GM23338 (cell line): ENCODE data around the gene PIKFYVE. TPM values are rescaled to one million over a fixed set of nuclear protein-coding genes. Genes with fewer than 3 reads are reported as not detected.
A peak's percentile ranks its signal among the peaks of the same experiment; 100 is the strongest.

Experiments used
- ATAC-seq: fragments of 200-7000 bp; cut with Tn5 transposase; 3 replicates; pipeline ENCODE4 v1.9.1; 2020
- DNase-seq: peaks from one replicate; pipeline ENCODE4 v3.0.0-alpha.2; 2015; ENCODE audit warnings: low spot score
- H2AFZ ChIP-seq: fragments of 200-600 bp; sonication (generic); 2 replicates; pipeline ENCODE4 v1.8.0; 2016; ENCODE audit warnings: antibody characterized with exemption, mild to moderate bottlenecking, moderate library complexity
- H3F3A ChIP-seq: fragments of 200-600 bp; sonication (generic); replicated peaks from 2 replicates; pipeline ENCODE4 v1.8.0; 2017; ENCODE audit warnings: antibody characterized with exemption, mixed run types, low read depth
- H3K27ac ChIP-seq: fragments of 200-600 bp; sonication (generic); 2 replicates; pipeline ENCODE4 v1.6.1; 2016; ENCODE audit warnings: low read depth
- H3K27me3 ChIP-seq: fragments of 200-600 bp; sonication (generic); 2 replicates; pipeline ENCODE4 v1.8.0; 2016; ENCODE audit warnings: mild to moderate bottlenecking, mixed run types, moderate library complexity; ENCODE audit not compliant: insufficient read depth
- H3K36me3 ChIP-seq: fragments of 200-600 bp; sonication (generic); 2 replicates; pipeline ENCODE4 v1.8.0; 2016; ENCODE audit warnings: mild to moderate bottlenecking; ENCODE audit not compliant: insufficient read depth
- H3K4me1 ChIP-seq: fragments of 200-600 bp; sonication (generic); 2 replicates; pipeline ENCODE4 v1.8.0; 2016; ENCODE audit warnings: mild to moderate bottlenecking, moderate library complexity; ENCODE audit not compliant: insufficient read depth
- H3K4me2 ChIP-seq: fragments of 200-600 bp; sonication (generic); 2 replicates; pipeline ENCODE4 v1.7.1; 2017; ENCODE audit warnings: mixed run types
- H3K4me3 ChIP-seq: fragments of 200-600 bp; sonication (generic); 2 replicates; pipeline ENCODE4 v1.6.1; 2016; ENCODE audit warnings: mixed run types
- H3K79me2 ChIP-seq: fragments of 200-600 bp; sonication (generic); replicated peaks from 2 replicates; pipeline ENCODE4 v1.8.0; 2017; ENCODE audit warnings: mild to moderate bottlenecking; ENCODE audit not compliant: insufficient read depth
- H3K9me2 ChIP-seq: fragments of 200-600 bp; sonication (generic); 2 replicates; pipeline ENCODE4 v1.8.0; 2017; ENCODE audit not compliant: insufficient read depth
- H4K20me1 ChIP-seq: fragments of 200-600 bp; sonication (generic); replicated peaks from 2 replicates; pipeline ENCODE4 v1.8.0; 2017; ENCODE audit warnings: mild to moderate bottlenecking; ENCODE audit not compliant: insufficient read depth
- H3K27ac Mint-ChIP-seq: 2 replicates; pipeline ENCODE4 v1.8.0; 2020; ENCODE audit warnings: inconsistent platforms, mild to moderate bottlenecking, moderate library complexity, mixed read lengths
- H3K27me3 Mint-ChIP-seq: 3 replicates; pipeline ENCODE4 v1.8.0; 2022; ENCODE audit warnings: low read depth, mild to moderate bottlenecking, moderate library complexity, mixed read lengths, inconsistent platforms; ENCODE audit not compliant: insufficient read depth, poor library complexity
- H3K36me3 Mint-ChIP-seq: 3 replicates; pipeline ENCODE4 v1.8.0; 2021; ENCODE audit warnings: low read depth, mild to moderate bottlenecking, inconsistent platforms, moderate library complexity, mixed read lengths
- H3K4me1 Mint-ChIP-seq: 3 replicates; pipeline ENCODE4 v1.8.0; 2020; ENCODE audit warnings: mild to moderate bottlenecking, inconsistent platforms, mixed read lengths
- H3K4me3 Mint-ChIP-seq: 3 replicates; pipeline ENCODE4 v1.8.0; 2021; ENCODE audit warnings: moderate library complexity, mild to moderate bottlenecking, inconsistent platforms, mixed read lengths
- H3K9me3 Mint-ChIP-seq: 3 replicates; pipeline ENCODE4 v1.8.0; 2020; ENCODE audit warnings: moderate library complexity, mild to moderate bottlenecking, inconsistent platforms, mixed read lengths
- CREB1 ChIP-seq: fragments of 250-450 bp; sonication (Bioruptor Pico); IDR thresholded peaks from 2 replicates; pipeline ENCODE4 v1.5.0; 2020; ENCODE audit warnings: low read depth, mild to moderate bottlenecking, moderate library complexity
- CTCF ChIP-seq, 2 experiments: fragments of 200-600 bp in 1 of 2; sonication (generic) in 1 of 2; conservative IDR thresholded peaks; 2 replicates each; pipeline versions ENCODE4 v1.5.1 to v1.6.1; 2016 to 2017; ENCODE audit warnings: antibody characterized with exemption in 2 of 2, low read depth in 2 of 2, mild to moderate bottlenecking in 2 of 2, moderate library complexity in 1 of 2
- EZH2 ChIP-seq: fragments of 200-600 bp; sonication (generic); IDR thresholded peaks from one replicate; pipeline ENCODE4 v1.8.0; 2017; ENCODE audit warnings: antibody characterized with exemption, mild to moderate bottlenecking, low read depth; ENCODE audit not compliant: unreplicated experiment
- EZH2phosphoT487 ChIP-seq: fragments of 200-600 bp; sonication (generic); IDR thresholded peaks from one replicate; pipeline ENCODE4 v1.8.1; 2018; ENCODE audit warnings: antibody characterized with exemption; ENCODE audit not compliant: unreplicated experiment
- NANOG ChIP-seq: IDR thresholded peaks from 2 replicates; pipeline ENCODE4 v1.6.1; 2016; ENCODE audit warnings: antibody characterized with exemption, borderline replicate concordance
- POLR2AphosphoS5 ChIP-seq: IDR thresholded peaks from 2 replicates; pipeline ENCODE4 v1.6.1; 2016; ENCODE audit warnings: antibody characterized with exemption, low read depth
- REST ChIP-seq: IDR thresholded peaks from one replicate; pipeline ENCODE4 v1.6.1; 2018; ENCODE audit warnings: antibody characterized with exemption; ENCODE audit not compliant: unreplicated experiment
- STAT1 ChIP-seq: IDR thresholded peaks from one replicate; pipeline ENCODE4 v1.6.1; 2016; ENCODE audit warnings: antibody characterized with exemption; ENCODE audit not compliant: unreplicated experiment
- ZNF114 ChIP-seq: fragments of 250-450 bp; sonication (Bioruptor Pico); IDR thresholded peaks from 2 replicates; pipeline ENCODE4 v1.5.0; 2020; ENCODE audit warnings: mild to moderate bottlenecking, moderate library complexity
- polyA plus RNA-seq: library from polyadenylated mRNA; unstranded; fragments of >200 nt; fragmentation: Nextera tagmentation; extraction: Ambion mirVana; gene quantifications from 2 replicates; pipeline ENCODE4 v1.2.1, GENCODE V29; 2016
- total RNA-seq: library from RNA; depleted of rRNA; stranded (reverse); fragments of >200 nt; shearing (Covaris generic); gene quantifications from 2 replicates; pipeline ENCODE4 v1.2.3, GENCODE V29; 2014

Gene PIKFYVE
- total and polyA plus RNA-seq, 2 experiments from 2014 or later: 15.1 to 48.0 TPM

- TF ChIP-seq REST (no peak), NANOG (no peak), EZH2phosphoT487 (no peak)
Measured at GRCh38 chr2:208249296-208249695, 16.8 kb upstream of the PIKFYVE start (continued).

- Mint-ChIP-seq H3K27ac (peak overlapping the region; percentile 86), H3K27me3 (peaks cover 9% of the 10 kb centered on the region), H3K4me3 (no peak overlapping the region), H3K9me3 (no peaks in the 10 kb centered on the region; the same call in 2 of the 3 replicates), H3K4me1 (peaks cover 34% of the 10 kb centered on the region), H3K36me3 (peaks cover 85% of the 10 kb centered on the region)
- Histone ChIP-seq H3K27me3 (no peaks in the 10 kb centered on the region), H3K4me2 (no peak overlapping the region), H3K79me2 (peaks cover 59% of the 10 kb centered on the region), H3K9me2 (no peaks in the 10 kb centered on the region), H3K36me3 (peaks cover 73% of the 10 kb centered on the region), H2AFZ (no peak overlapping the region), H3K27ac (peak overlapping the region; percentile 24; the same call in 1 of the 2 replicates), H4K20me1 (peaks cover 13% of the 10 kb centered on the region), H3F3A (no peaks in the 10 kb centered on the region; the same call in 1 of the 2 replicates), H3K4me3 (no peak overlapping the region), H3K4me1 (peaks cover 17% of the 10 kb centered on the region)
- ATAC-seq: no peak
- DNase-seq: no peak
- TF ChIP-seq ZNF114 (CRISPR knock-in tag) (no peak), NANOG (no peak), POLR2AphosphoS5 (no peak), EZH2phosphoT487 (no peak), REST (no peak), CREB1 (CRISPR knock-in tag) (no peak), STAT1 (no peak), CTCF (conservative IDR thresholded peaks at IDR 0.05; ENCODE audit: low read depth in 2 of 2) (no peak), EZH2 (no peak)
Measured at GRCh38 chr2:208250388-208250787, 15.7 kb upstream of the PIKFYVE start.
